Stimulated activated CD8-positive, alpha-beta memory T cell treated with anti-CD3 and anti-CD28 coated beads, Interleukin-7, amount 100 ng/mL, for 1 hour (primary cell): ENCODE data around the gene BCLAF1.
"Not testable (repeated sequence)": the region's sequence is repeated elsewhere in the genome, so short reads cannot be mapped to it uniquely, and the experiment has no call there.

ENCODE experiments used
- DNase-seq, 2 donors: peaks; one replicate each; pipeline ENCODE4 v3.0.0-alpha.2; 2020; ENCODE audit warnings: low read depth in 2 of 2

The BCLAF1 gene

DNA sequence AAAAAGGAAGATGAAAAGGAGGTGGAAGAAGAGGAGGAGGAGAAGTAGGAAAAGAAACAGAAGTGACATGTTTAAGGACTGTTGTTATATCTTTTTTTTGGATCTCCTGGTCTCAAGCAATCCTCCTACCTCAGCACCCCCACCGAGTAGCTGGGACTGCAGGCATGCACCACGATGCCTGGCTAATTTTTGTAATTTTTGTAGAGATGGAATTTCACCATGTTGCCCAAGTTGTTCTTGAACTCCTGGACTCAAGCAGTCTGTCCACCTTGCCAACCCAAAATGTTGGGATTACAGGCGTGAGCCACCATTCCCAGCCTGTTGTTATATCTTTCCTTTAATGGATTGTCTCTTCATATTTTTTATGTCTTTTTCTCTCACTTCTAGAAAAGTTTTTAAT lies 19.5 kb upstream of the BCLAF1 start:
- no peak for DNase-seq

DNA sequence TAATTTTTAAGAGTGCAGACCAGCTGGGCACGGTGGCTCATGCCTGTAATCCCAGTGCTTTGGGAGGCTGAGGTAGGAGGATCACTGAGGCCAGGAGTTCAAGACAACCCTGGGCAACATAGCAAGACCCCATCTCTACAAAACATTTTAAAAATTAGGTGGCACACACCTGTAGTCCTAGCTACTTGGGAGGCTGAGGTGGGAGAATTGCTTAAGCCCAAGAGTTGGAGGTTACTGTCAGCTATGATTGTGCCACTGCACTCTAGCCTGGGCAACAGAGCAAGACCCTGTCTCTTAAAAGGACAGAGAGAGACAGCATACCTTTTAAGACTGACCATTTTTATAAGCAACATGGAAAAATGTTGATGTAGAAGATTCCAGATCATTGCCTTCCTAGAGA lies 18.8 kb upstream of the BCLAF1 start:
- DNase-seq, result not testable (repeated sequence)

DNA sequence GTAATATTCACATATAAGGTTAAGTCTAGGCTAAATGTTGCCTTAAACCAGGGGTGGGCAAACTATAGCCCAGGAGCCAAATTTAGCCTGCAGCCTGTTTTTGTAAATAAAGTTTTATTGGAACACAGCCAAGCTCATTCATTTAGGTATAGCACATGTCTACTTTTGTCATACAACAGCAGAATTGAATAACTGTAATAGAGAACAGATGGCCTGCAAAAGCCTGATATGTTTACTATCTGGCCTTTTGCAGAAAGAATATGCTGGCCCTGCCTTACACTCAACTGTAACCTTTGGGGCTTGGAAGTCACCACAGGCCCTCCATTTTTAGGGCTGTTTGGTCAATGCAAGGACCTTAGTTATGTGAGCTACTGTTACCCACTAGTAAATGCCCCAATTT lies 17.7 kb upstream of the BCLAF1 start:
- no peak for DNase-seq

DNA sequence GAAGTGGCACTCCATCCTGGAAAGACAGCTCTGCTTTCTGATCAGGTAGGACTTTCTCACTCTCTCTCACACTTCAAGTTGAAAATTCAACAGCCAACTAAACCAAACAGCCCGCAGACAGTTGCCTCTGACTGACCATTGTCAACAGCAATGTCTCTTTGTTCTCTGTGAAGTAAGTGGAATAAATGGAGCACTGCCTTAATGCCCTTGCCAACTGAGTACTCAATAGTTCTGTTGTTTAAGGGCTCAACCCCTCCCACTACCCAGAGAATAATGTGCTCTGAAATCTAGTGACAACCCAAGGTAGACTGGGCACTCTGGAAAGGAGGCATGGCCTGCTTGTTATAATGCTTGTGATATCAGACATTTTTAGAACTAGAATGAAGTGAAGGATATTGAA lies 16.8 kb upstream of the BCLAF1 start:
- DNase-seq, result no peak

GRCh38 chr6:136304410-136304809 lies 14.8 kb upstream of the BCLAF1 start:
- no peak for DNase-seq

GRCh38 chr6:136303516-136303915 lies 13.9 kb upstream of the BCLAF1 start:
- no peak for DNase-seq

- no peak for DNase-seq
Observed at GRCh38 chr6:136294621-136295020, 5.0 kb upstream of the BCLAF1 start.

GRCh38 chr6:136290410-136291010 lies 864 bp upstream of the BCLAF1 start:
- peak; percentile 58 to 62 for DNase-seq

GRCh38 chr6:136289327-136289578 lies 393 bp downstream of the BCLAF1 start:
- DNase-seq, result peak; percentile 81 to 82

- peak; percentile 72 to 73 for DNase-seq
Observed at GRCh38 chr6:136288566-136289326, 900 bp downstream of the BCLAF1 start.

DNA sequence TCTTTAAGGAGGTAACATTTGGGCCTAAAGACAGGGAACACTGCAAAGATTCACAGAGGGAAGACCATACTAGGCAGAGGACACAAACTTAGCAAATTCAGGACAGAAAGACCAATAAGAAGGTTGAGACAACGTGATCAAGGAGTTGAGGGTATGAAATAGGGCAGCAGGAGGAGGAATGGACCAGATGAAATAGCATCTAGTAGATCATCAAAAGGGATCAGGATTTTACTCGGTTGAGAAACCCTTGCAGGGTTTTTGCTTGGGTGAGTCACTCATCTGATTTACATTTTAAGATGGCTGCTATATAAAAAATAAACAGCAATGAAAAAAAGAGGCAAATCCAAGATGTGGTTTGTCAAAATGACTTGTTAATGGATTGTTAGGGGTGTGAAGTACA lies 4.7 kb downstream of the BCLAF1 start:
- DNase-seq, result no peak

GRCh38 chr6:136282906-136283305 lies 6.7 kb downstream of the BCLAF1 start:
- no peak for DNase-seq

GRCh38 chr6:136280032-136280609 lies 9.5 kb downstream of the BCLAF1 start:
- no peak for DNase-seq

DNA sequence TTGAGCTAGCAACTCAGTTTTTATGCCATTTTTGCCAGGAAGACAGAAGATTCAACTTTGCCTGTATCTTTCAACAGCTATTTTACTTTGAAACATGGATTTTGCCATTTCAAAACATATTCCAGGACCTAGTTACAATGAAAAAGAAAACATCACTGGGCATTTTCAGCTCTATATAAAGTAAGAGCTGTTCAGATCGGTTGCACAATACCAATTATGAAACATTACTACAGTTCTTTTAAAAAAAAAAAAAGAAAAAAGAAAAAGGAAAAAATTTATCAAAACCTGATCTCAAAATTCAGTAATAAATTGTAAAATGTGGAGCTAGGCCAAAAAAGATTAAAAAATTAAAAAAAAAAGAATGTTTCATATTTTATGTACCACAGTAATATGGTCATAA lies 15.6 kb downstream of the BCLAF1 start:
- DNase-seq, result no peak

DNA sequence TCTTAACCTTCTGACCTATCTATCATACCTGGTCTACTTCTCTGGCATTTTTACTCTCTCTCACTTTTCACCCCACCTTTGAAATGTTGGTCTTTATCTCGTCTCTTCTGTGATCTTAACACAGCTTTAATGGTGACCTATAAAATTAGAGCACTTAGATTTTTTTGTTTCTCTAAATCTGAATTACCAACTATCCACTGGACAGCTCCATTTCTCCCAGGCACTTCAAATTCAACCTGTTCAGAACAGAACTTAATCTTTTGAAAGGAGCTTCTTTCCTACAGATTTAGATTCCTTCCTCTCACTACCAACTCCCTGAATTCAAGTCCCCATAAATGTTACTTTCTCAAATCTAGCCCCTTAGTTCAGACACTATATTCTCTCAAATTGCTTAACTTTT lies 24.5 kb downstream of the BCLAF1 start:
- no peak for DNase-seq

- no peak for DNase-seq
Observed at GRCh38 chr6:136262940-136263339, 26.7 kb downstream of the BCLAF1 start.

- DNase-seq, result no peak
Observed at GRCh38 chr6:136254851-136255466, 34.7 kb downstream of the BCLAF1 start.

DNA sequence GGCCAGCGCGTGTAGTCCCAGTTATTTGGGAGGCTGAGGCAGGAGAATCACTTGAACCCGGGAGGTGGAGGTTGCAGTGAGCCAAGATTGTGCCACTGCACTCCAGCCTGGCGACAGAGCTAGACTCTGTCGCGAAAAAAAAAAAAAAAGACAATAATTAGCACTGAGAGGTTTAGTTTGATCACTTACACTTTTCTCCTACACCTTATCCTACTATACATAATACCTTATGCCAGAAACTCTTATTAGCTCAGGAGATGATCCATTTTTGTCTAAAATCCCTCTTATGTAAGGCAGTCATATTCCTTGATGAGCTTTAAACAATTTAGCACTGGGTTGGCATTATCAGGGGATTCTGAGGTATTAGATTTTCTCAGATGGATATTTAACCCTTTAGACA lies 35.9 kb downstream of the BCLAF1 start:
- no peak for DNase-seq

GRCh38 chr6:136252441-136252840 lies 37.2 kb downstream of the BCLAF1 start:
- no peak for DNase-seq

DNA sequence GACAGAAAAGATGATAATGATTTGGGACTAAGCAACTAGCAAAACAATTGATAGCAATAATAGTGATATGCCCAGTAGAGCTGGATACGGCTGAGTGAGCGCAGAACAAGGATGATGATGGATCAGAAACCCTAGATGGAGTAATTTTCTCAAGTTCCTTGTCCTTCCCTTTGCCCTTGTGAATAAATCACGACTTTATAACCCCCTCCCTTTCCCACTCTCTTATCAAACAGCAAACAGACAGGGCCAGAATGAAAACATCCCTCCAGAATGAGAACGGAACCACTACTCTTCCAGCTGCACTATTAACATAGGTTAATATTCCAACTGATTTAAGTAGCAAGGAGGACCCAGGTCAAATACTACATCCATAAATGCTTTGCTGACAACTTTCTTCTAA lies 38.3 kb downstream of the BCLAF1 start:
- DNase-seq, result no peak

- DNase-seq, result no peak
Observed at GRCh38 chr6:136250686-136251008, 39.0 kb downstream of the BCLAF1 start.

DNA sequence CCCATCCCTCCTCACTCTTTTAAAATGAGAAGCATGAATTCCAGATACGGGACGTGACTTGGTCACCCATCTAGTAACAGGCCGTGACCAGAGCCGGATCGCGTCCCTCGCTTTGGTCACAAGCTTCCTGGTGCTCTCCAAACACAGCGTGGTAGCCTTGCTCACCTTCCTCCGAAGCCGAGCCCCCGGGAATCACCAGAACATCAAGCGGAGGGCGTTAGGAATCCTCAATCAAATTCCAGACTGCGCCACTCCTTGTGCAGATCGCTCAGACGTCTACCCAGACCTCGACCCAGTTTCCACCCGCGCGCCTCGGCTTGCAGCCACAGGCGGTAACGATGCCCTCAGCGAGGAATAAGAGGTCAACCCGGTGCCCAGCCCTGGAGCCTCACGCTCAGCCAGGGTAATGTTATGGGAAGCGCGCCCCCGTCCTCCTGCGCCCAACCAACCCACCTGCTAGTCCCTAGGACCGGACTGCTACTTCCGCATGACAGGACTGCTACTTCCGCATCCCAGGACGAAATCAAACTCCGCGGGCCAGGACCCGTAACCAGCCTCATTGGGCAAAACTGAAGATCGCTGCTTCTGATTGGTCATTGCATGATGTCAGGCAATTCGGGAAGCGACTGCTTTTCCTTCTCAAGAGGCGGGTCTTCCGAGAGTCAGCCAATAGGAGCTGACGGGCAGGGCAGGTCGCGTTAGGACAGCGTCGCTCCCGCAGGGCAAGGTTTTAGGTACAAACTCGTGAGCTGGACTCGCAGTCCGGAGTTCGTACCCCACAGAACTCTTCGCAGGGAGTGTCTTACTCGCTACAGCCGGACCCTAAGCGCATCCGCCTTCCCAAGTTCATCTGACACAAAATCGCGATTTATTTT lies 39.6 kb downstream of the BCLAF1 start, which contains the start of gene MTFR2:
TSS of gene MTFR2 (minus strand) at position 501 of the 875 bp plus-strand sequence. CDS start 1,212 bp downstream, outside the sequence.
- DNase-seq, result peak; percentile 75 to 81
